ENCODE data around the gene TUBGCP3.

- no peak for TF ChIP-seq CTCF (IDR thresholded peaks at IDR 0.05)
- TF ChIP-seq POLR2A (IDR thresholded peaks at IDR 0.05): no peak
- no peak for TF ChIP-seq EP300 (IDR thresholded peaks at IDR 0.05)
Observed at GRCh38 chr13:112529216-112529615, 58.7 kb downstream of the TUBGCP3 start.
